Measurements from ENCODE around the gene EFNA2. TPM values are rescaled to one million over a fixed set of nuclear protein-coding genes. Genes with fewer than 3 reads are reported as not detected.

EFNA2 gene
- polyA plus RNA-seq, 1 donor: 1.4 TPM

GRCh38 chr19:1283917-1284292 is 1.8 kb upstream of the EFNA2 start:
- DNase-seq: no peak

GRCh38 chr19:1284293-1284978 is 1.2 kb upstream of the EFNA2 start:
- no peak for DNase-seq

- no peak for DNase-seq
These were observed 515 bp upstream of the EFNA2 start for GRCh38 chr19:1284979-1285736.

GRCh38 chr19:1286487-1287353 is 1.0 kb downstream of the EFNA2 start:
- DNase-seq: no peak

GRCh38 chr19:1287354-1288225 is 1.9 kb downstream of the EFNA2 start:
- no peak for DNase-seq

- DNase-seq: no peak
These were observed 2.5 kb downstream of the EFNA2 start for GRCh38 chr19:1288226-1288612.

GRCh38 chr19:1288833-1289685 is 3.4 kb downstream of the EFNA2 start:
- no peak for DNase-seq

- DNase-seq: no peak
These were observed 4.0 kb downstream of the EFNA2 start for GRCh38 chr19:1289686-1290025.

- DNase-seq: no peak
These were observed 4.6 kb downstream of the EFNA2 start for GRCh38 chr19:1290196-1290702.

GRCh38 chr19:1290703-1291651 is 5.3 kb downstream of the EFNA2 start:
- no peak for DNase-seq

GRCh38 chr19:1291761-1292418 is 6.2 kb downstream of the EFNA2 start:
- no peak for DNase-seq

GRCh38 chr19:1292419-1293151 is 6.9 kb downstream of the EFNA2 start:
- no peak for DNase-seq

- DNase-seq: no peak
These were observed 8.3 kb downstream of the EFNA2 start for GRCh38 chr19:1293782-1294604.

GRCh38 chr19:1294688-1295087 is 9.0 kb downstream of the EFNA2 start:
- no peak for DNase-seq

GRCh38 chr19:1295169-1296012 is 9.7 kb downstream of the EFNA2 start:
- no peak for DNase-seq

GRCh38 chr19:1296078-1296477 is 10.4 kb downstream of the EFNA2 start:
- DNase-seq: no peak
